IgD-negative memory B cell (primary cell): ENCODE data around the gene C16orf95. TPM values are rescaled to one million over a fixed set of nuclear protein-coding genes. Genes with fewer than 3 reads are reported as not detected.

Experiments used
- H3K27ac Mint-ChIP-seq, 3 donors: one replicate each; pipeline ENCODE4 v1.8.0; 2020 to 2022; ENCODE audit warnings: mild to moderate bottlenecking in 3 of 3, mixed read lengths in 3 of 3, moderate library complexity in 1 of 3
- H3K27me3 Mint-ChIP-seq: one replicate; pipeline ENCODE4 v1.8.0; 2021; ENCODE audit warnings: mixed read lengths
- H3K36me3 Mint-ChIP-seq: one replicate; pipeline ENCODE4 v1.8.0; 2020; ENCODE audit warnings: mild to moderate bottlenecking, mixed read lengths
- H3K4me1 Mint-ChIP-seq, 3 donors: one replicate each; pipeline ENCODE4 v1.8.0; 2020 to 2022; ENCODE audit warnings: mixed read lengths in 3 of 3, mild to moderate bottlenecking in 1 of 3
- H3K4me3 Mint-ChIP-seq, 4 donors: one replicate each; pipeline ENCODE4 v1.8.0; 2020 to 2022; ENCODE audit warnings: mild to moderate bottlenecking in 4 of 4, mixed read lengths in 4 of 4, moderate library complexity in 3 of 4
- H3K9me3 Mint-ChIP-seq, 3 donors: one replicate each; pipeline ENCODE4 v1.8.0; 2020 to 2021; ENCODE audit warnings: mixed read lengths in 3 of 3, mild to moderate bottlenecking in 1 of 3
- polyA plus RNA-seq: library from polyadenylated mRNA; unstranded; fragments of 300-500 nt; fragmentation: Illumina TruSeq; gene quantifications from one replicate; pipeline ENCODE4 v1.2.3, GENCODE V29; 2021

C16orf95 gene
- polyA plus RNA-seq, 1 donor from 2014 or later, result 1.0 TPM

DNA sequence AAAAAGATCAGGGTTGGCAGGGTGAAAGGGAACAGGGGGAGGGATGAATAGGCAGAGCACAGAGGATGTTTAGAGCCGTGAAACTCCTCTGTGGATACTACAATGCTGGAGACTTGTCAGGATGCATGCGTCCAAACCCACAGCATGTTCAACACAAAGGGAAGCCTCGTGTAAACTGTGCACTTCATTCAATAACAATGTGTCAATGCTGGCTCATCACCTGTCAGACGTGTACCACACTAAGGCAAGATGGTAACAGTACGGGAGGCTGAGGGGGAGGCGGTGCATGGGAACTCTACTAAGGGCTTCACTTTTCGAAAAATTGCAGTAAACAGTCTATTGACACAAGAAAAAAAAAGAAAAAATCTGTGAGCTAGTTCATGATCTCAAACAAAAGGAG lies 63.7 kb downstream of the C16orf95 start:
- H3K9me3 Mint-ChIP-seq, result no peaks in the 10 kb centered on the region
- peaks cover 2% of the 10 kb centered on the region for H3K36me3 Mint-ChIP-seq
- no peaks in the 10 kb centered on the region for H3K4me1 Mint-ChIP-seq
- no peak overlapping the region for H3K4me3 Mint-ChIP-seq
- no peak overlapping the region for H3K27ac Mint-ChIP-seq
- H3K27me3 Mint-ChIP-seq, result no peaks in the 10 kb centered on the region

Other genes with a start within 250 kb of the C16orf95 start
- gene FBXO31, start 66.4 kb upstream of the C16orf95 start, polyA plus RNA-seq, result 22.1 TPM
- gene MAP1LC3B, start 74.9 kb upstream of the C16orf95 start, polyA plus RNA-seq, result 141 TPM
- gene ZCCHC14, start 175.6 kb upstream of the C16orf95 start, polyA plus RNA-seq, result 0.53 TPM